A549 (cell line): Measurements from ENCODE around the gene NDEL1.

Source experiments
- CHD4 ChIP-seq: fragments of 200-600 bp; sonication (generic); IDR thresholded peaks from 2 replicates; pipeline ENCODE4 v1.6.1; 2016; ENCODE audit warnings: antibody characterized with exemption, mild to moderate bottlenecking, borderline replicate concordance
- JUN ChIP-seq, 2 experiments: fragments of >200 bp; sonication (Bioruptor Twin); formaldehyde crosslinking; IDR thresholded peaks; 2 replicates in 1 of 2; 3 replicates in 1 of 2; pipeline ENCODE4 v1.6.1; 2016 to 2017

- TF ChIP-seq JUN (IDR thresholded peaks at IDR 0.05) (no peak), CHD4 (no peak)
Measured at GRCh38 chr17:8503368-8503767, 67.7 kb downstream of the NDEL1 start.
